HG03108 (cell line): ENCODE data around the gene PUS3.

ENCODE experiments used
- ATAC-seq: cut with Tn5 transposase; IDR thresholded peaks from one replicate; pipeline ENCODE4 v1.9.1; 2021; ENCODE audit warnings: moderate library complexity; ENCODE audit not compliant: unreplicated experiment

PUS3 gene

DNA sequence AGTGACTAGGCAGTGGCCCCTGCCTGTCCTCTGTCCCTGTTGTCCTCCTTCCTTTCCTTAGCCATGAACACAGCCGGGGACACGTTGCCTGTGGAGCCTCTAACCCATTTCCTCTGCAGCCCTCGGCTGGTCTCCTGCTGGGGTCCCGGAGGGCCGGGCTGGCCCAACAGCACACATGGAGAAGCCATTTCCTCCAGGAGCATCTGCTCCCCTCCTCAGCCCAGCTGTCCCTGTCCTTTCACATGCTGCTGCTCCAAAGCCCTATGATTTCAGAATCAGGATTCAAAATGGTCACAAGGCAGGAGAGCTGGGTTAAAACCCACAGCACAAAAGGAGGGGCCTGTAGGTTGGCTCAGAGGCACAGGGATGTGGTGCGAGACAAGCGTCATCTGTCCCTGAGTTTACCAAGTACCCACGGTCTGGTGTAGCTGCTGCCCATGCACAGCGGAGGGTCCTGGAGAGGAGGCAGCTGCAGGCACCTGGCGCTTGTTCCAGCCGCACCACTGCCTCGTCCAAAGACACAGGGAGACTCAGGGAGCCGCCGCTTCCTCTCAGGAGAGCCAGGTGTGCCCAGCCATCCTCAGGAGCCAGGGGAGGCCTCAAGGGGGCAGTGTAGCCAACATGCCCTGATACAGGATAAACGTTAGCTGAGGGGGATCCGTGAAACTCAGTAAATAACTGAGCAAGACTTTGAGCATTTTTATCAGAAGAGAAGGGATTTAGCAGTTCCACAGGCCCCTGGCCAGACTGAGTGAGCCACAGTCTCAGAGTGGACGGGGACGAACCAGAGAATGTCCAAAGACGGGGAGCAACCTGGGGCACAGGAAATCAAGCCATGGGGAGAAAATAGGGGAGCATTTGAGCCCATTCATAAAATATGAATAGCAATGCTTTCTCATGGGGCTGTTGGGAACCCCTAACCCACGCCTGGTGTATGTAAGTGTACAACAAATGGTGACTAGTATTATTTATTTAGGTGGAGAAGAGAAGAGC lies 38.9 kb upstream of the PUS3 start:
- no peak for ATAC-seq

DNA sequence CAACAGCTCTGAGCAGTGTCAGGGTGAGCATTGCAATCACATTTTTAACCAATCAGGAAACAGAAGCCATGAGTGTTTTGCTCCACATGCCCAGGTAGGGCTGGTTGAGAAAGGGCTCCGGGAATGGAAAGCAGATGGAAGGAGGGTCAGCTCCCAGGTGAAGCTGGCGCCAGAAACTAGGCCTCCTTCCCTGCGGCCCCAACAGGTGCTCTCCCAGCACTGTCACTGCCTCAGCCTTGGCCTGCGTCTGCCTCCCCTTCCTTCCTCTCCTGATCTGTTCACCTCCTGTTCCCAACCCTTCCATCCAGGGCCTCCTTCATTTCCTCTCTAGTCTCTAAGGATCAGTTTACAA lies 38.2 kb upstream of the PUS3 start:
- no peak for ATAC-seq

DNA sequence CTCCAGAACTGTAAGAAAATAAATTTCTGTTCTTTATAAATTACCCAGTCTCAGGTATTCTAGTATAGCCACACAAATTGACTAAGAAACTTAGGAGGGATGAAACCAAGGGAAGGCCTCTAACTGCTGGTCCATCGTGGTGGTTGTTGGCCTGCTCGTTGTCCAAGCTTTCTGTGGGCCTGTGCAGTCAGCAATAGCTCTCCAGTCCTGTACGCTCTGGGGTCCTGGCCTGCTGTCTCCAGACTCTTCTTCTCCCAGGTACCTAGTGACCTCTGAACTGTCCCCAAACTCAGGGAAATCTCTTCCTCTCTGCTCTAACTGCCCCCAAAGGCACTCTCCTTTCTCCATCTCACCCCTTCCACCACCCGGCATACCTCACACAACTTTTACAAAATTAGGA lies 37.1 kb upstream of the PUS3 start:
- ATAC-seq: no peak

DNA sequence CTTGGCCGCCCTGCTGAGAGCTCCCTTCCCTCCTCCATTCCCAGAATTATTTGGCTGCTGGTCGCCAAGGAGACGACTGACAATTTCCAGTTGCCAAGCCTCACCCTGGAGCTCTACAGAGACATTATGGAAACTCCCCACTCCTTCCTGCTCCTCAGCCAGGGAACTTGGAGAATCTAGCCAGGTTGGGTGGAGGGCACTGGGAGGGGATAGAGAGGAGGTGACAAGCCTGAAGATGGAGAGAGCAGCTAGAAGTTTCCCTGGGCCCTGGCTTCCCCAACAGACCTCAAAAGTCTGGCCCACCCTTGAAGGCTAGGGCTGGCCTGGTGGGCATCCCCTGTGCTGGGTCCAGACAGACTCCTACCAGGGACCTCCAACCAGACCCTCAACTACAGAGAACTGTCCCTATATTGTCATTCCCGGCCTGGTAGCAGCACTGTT lies 36.1 kb upstream of the PUS3 start:
- ATAC-seq: no peak

DNA sequence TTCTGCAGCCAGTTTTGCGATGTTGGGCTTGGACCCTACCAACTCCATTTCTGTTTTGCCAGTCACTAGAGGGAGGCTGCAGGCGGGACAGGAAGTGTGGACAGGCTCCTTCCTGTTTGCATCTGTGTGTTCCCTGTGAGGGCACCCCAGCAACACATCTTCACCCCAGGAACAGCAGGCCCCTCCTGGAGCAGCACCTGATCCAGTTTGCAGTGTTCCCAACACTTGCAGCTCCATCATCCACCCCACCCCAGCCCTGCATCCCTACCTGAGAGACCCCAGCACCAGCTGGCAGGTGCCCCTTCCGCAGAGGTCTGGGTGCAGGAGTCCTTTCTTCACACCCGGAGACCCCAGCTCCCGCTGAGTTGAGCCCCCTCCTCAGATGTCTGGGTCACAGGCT lies 35.4 kb upstream of the PUS3 start:
- no peak for ATAC-seq

DNA sequence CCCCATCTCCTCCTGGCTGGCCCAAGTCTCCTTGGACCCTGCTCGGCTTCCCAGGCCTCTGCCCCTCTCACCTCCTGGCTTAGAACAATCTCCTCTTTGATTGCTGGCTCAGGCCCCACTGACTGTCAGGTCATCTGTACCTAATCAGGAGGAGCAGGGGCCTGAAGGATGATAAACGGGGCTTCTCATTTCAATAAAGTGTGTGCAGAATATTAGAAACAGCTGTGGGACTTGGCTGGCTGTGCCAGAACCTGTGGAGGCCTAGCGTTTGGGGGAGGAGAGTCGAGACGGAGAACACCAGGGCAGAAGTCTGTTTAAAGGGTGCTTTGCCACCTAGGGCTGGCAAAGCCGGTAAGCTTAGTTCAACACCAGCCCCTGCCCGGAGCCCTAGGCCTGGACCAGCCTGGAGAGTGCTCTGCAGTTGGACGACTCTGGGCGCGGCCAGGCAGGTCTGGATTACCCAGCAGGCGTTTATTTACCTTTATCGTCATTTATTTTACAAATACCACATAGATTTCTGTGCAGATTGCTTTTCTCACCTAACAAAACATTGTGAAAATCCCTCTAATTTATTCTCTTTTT lies 32.7 kb upstream of the PUS3 start:
- ATAC-seq: no peak

DNA sequence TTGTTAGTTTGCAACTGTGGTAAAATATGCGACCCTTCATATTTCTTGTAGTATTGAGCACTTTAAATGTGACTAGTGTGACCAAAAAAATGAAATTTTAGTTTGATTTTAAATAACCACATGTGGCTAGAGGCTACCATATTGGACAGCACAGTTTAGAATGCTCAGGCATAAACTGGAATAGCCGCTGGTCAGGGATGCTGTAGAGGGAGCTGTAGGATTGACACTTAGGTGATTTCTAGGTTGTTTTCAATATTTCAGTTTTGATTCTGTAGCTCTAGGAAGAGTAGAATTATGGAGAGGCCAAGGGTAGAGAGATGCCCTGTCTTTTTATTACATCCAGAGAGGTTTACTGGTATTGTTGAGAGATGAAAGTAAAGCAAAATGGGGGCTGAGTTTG lies 32.0 kb upstream of the PUS3 start:
- no peak for ATAC-seq

DNA sequence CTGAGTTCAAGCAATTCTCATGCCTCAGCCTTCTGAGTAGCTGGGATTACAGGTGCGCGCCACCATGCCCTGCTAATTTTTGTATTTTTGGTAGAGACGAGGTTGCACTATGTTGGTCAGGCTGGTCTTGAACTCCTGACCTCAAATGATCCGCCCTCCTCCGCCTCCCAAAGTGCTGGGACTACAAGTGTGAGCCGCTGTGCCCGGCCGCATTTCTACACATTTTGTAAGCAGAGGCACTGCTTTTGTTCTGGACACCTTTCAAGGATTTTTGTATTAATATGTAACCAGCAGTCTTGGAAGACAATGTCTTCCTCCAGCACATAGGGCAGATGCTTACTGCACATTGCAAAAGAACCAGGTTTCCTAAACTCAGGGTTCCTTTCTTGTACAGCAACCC lies 31.5 kb upstream of the PUS3 start:
- ATAC-seq: no peak

DNA sequence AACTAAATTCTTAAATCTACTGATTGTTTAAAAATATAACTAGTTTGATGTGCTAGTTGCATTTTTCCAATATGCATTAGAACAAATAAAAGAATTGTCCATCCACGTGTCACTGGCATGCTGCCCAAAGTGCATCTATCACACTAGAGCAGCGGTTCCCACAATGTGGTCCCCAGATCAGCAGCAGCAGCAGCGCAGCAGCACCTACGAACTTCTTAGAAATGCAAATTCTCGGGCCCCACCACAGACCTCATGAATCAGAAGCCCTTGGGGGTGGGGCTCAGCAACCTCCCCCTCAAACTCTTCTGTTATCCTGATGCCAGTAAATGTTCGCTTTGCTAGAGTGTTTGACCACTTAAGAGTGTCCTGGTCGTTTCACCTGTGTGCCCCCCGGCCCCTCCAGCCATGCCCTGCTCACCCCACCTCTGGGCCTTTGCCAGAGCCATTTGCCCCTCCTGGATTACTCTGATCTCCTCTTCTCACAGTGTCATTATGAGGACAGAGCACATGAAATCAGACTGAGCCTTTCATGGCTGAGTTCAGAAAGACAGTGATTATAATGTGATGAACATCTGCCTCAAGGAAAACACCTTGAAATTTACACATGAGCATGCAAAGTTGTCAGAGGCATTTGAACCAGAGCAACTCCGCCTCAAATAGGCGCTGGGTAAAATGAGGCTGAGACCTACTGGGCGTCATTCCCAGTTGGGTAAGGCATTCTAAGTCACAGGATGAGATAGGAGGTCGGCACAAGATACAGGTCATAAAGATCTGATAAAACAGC lies 30.2 kb upstream of the PUS3 start:
- ATAC-seq: no peak

DNA sequence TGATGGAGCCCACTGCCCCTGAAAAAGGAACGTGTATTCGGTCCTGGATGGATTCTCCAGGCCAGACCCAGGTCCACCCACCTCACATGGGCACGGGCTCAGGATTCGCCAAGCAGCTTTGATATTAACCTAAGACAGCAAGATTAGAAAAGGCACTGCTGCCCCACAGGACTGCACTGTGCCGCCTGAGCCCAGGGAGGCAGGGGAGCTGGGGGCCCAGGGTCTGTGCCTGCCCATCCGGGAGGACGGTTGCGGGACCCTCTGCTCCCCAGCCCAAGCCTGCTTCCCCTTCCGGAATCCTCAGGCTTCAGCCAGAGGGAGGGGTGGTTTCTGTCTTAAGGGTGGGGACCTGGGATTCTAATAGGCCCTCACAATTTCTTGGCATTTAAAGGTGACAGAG lies 29.3 kb upstream of the PUS3 start:
- no peak for ATAC-seq

DNA sequence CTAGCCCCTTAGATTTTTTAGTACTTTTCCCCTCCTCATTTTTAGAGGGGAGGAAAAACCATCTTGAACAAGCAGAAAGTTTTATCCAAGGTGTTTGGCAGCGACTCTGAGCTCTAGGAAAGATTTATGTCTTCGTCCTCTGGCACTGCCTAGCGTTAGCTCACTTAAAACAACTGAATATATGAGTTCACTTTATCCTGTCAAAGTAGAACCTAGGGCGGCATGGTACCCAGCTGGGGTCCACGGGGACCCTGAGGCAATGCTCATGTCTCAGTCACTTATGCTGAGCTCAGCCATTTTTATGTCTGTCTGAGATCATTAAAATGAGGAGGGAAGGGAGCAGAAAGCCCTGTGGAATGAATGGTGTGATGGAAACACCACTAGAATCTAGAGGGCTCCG lies 28.7 kb upstream of the PUS3 start:
- ATAC-seq: no peak

DNA sequence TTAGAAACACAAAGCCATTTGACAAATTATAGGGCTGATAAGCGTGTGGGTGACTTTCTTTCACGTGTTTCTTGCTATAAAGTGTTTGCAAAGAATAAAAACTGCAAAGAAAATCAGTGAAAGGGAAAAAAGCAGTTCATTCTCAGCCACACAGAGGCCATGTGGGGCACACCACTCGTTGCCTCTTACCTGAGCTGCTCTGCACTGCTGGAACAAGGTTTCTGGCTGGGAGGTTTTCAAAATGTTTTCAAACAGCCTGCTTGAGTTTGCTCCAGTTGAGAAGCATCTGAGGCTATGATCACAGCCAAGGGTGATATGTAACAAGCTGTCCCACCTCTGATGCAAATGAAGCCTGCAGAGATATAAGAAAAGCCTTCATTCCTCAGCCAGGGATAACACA lies 28.1 kb upstream of the PUS3 start:
- no peak for ATAC-seq

DNA sequence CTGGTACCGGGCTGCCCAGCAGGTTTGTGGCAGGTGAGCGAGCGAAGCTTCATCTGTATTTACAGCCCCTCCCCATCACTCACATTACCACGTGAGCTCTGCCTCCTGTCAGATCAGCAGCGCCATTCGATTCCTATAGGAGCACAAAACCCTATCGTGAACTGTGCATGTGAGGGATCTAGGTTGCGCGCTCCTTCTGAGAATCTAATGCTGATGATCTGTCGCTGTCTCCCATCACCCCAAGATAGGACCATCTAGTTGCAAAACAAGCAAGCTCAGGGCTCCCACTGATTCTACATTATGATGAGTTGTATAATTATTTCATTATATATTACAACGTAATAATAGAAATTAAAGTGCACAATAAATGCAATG lies 27.1 kb upstream of the PUS3 start:
- ATAC-seq: no peak

DNA sequence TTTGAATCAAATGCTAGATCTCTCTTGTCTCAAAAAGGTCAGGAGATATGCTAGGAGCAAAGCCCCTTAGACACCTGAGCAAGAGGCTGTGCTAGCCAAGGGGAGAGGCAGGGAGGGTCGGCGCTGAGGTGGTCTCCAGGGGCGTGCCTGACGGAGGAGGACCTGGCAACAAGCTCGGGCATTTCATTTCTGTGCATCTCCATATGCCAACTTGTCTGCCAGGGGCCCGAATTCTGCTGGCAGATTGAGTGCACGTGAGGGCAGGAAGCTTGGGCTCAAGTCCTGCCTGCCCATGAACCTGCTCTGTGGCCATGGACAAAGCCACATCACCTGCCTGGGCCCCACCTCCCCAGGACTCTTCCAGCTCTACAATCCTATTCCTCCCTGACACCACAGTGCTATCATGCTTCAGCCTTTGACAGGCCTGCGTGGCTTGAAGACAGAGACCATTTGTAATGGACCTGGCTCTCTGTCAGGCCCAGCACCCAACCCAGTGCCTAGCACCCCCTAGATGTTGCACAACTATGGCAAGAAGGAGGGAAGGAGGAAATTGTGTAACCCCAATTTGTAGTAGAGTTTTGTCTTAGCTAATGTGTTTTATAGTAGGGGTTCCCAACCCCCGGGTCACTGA lies 26.6 kb upstream of the PUS3 start:
- no peak for ATAC-seq

DNA sequence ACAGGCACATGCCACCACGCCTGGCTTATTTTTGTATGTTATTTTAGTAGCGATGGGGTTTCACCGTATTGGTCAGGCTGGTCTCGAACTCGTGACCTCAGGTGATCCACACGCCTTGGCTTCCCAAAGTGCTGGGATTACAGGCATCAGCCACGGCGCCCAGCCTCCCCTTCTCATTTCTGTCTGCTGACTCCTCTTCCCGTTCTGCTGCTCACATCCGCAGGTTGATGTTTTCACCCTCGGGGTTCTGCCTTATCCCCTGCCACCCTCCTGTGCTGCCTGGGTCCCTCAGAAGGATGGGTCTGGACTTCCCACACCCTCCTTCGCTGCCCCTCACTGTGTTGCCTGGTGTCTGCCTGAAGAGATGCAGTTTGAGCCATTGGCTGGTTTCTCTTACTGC lies 23.7 kb upstream of the PUS3 start:
- ATAC-seq: no peak

DNA sequence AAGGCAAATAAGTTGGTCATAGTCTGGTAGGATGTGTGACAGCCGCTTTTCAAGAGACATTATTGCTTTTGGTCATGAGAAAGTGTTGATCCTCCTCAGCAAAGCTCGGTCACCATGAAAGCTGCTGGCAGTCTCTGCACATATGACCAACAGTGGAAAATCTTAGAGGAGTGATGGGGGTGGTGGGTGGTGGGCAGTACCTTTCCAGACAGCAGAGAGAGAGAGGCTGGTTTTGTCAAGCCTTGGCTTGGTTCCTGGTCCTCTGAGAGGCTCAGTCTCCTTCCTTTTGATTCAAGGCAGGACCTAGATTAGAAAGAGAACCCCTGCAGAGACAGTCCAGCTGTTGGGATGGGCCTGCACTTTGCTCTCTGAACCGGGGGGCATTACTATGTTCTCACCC lies 22.8 kb upstream of the PUS3 start:
- no peak for ATAC-seq

DNA sequence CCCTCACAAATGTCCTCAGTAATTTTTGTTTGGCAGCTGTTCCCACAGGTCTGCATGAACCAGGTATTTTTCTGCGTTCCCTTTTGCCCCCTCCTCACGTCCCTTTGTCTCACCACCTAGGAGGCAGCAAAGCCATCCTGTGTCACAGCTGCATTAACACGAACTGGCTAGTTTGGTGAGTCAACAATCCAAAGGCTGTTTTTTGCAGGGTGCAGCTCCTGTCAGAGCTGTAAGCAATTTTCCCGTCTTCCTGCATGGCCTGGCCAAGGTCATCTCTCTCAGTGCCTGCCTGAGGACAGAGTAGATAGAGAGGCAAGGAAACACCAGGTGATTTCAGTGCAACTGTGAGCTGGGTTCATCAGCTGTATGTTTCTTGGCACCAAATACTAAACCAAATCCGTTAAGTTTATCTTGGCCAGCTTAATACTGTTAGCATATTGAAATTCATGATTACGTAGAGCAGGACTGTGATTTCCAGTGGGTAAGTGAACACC lies 22.3 kb upstream of the PUS3 start:
- no peak for ATAC-seq

DNA sequence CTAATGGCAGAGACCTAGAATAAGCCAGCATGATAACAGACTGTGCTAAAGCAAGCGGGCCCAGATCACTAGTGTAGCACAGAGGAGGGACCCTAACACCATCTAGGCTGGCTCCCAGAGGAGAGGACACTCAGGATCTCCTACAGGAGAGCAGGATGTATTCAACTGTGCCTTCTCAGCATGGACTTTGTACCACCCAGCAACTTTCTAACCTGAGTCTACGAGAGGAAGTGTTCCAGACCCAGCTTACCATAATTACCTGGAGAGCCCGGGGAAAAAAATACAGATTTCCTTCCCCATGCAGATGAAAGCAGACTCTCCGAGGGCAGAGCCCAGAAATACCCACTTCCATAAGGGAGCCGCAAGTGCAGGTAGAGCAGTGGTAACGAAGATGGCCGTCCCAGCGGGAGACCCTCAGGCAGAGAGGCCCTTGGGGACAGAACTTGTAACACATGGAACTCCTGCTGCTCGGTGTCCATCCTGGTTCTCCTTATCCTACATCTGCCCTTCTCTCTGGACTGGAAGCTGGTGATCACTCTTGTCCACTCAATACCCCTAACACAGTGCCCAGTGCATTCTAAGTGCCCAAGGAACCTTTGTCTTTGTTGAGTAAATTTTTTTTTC lies 21.5 kb upstream of the PUS3 start:
- ATAC-seq: no peak

DNA sequence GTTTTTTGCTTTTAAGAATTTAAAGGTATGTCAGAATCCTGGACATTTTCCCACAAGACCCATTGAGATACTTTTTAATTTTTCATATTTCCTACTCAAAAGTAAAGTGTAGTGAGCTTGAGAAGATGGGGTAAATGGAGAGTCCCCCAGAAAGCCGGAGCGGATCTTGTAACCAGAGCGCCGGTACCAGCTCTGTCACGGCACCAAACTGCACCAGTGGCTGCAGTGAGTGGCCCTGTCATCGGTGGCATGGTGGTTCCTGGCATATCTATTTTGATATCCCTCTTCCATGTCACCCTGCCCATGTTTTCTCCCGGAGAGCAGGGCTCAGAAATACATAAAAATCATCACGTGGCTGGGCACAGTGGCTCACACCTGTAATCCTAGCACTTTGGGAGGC lies 20.6 kb upstream of the PUS3 start:
- ATAC-seq: no peak

DNA sequence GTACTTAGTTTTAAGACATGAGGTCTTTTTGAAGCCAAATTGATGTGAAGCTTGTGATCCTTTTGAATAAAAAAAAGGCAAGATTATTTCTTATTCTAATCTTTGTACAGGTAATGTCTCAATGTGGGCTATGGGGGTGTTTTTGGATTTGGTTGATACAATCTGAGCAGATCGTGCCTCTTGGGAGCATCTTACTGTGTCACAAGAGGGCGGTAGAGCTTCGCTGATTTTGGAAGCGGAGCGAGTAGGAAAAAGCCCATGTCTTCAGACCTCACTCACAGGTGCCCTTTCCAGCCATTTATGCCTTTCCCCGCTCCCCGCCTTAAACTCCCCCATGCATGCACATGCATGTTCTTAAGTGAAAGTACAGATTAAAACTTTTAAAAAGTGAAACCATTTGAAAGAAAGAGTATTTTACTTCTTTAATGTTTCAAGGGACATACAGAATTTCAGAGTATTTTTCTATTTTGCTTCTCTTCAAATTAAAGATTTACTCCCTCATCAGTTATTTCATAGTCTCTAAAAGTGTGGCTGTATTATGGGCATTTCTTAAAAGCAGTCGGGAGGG lies 20.1 kb upstream of the PUS3 start:
- no peak for ATAC-seq
